AG10803 (cell line): ENCODE measurements around the gene RBMS3.

Source experiments
- DNase-seq: peaks from one replicate; pipeline ENCODE4 v3.0.0; 2010; ENCODE audit warnings: low read depth
- H3K4me3 ChIP-seq: 2 replicates; pipeline ENCODE4 v1.5.1; 2011; ENCODE audit warnings: mild to moderate bottlenecking, low read length, control low read depth
- CTCF ChIP-seq: conservative IDR thresholded peaks from 2 replicates; pipeline ENCODE4 v1.5.1; 2011; ENCODE audit warnings: mild to moderate bottlenecking, low read length, control low read depth, inconsistent platforms

RBMS3 gene

DNA sequence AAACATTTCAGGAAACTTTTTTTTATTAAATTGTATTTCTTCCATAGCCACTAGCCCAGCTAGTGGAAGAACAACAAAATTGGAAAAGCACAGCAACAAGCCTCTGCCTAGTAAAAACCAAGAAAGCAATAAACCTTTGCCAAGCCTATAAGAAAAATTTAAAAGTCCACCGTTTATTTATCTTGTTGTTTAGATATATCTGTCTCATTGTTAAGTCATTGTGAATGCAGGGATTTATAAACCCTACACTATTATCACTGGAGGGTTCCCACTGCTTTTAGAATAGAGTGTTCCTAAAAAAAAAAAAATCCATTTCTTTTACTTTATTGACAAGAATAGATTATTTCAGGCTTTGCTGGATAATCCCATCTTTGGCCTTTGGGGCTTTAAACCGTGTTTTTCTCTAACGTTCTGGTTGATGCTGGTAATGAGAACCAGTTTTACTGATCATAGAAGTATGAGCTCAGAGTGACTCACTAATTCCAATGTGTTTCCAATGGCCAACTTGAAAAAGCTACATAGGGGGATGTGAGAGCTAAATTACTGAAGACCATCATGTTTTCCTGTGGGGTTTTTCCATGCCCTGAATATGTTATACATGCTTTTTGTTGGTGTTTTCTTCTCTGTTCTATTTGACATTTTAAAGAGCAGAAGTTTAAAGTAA lies 634.1 kb downstream of the RBMS3 start:
- TF ChIP-seq CTCF: no peak
- peak; percentile 67 for DNase-seq
- no peak overlapping the region for H3K4me3 ChIP-seq

- peak; percentile 15 for DNase-seq
- H3K4me3 ChIP-seq: no peak overlapping the region
- TF ChIP-seq CTCF: no peak
These were observed 638.7 kb downstream of the RBMS3 start for GRCh38 chr3:29919571-29919970.

DNA sequence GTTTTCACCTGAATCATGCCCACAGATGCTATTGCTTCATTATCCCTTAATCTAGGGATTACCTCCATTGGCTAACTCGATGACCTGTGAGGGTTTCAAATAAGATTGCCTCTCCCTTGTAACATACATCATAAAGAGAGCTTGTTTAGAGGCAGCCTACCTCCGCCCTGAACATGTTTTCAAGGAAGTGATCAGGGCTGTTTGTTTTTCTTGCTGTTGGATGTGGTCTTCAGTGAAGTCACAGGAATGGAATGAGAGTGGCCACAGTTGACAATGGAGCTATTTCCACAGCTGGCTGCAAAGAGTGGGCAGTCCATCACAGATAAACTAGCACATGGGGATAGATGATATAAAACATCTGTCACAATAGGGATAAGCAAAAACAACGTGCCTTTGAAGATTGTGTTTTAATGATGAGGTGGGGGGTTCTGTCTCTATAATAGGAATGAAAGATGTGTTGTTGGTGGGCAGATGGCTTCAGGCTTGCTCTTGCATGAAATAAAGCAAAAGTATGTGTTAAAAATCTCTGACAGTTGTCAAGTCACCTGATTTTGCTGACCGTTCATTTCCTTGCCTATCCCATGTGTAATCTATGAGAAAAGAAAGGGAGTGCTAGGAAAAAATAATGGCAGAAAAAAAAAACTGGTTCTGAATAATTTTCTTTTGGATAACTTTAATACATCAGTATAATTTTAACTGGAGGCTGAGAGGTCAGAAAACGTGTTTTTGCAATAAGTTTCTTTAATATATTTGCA lies 642.3 kb downstream of the RBMS3 start:
- no peak for TF ChIP-seq CTCF
- DNase-seq: peak; percentile 91
- no peak overlapping the region for H3K4me3 ChIP-seq

DNA sequence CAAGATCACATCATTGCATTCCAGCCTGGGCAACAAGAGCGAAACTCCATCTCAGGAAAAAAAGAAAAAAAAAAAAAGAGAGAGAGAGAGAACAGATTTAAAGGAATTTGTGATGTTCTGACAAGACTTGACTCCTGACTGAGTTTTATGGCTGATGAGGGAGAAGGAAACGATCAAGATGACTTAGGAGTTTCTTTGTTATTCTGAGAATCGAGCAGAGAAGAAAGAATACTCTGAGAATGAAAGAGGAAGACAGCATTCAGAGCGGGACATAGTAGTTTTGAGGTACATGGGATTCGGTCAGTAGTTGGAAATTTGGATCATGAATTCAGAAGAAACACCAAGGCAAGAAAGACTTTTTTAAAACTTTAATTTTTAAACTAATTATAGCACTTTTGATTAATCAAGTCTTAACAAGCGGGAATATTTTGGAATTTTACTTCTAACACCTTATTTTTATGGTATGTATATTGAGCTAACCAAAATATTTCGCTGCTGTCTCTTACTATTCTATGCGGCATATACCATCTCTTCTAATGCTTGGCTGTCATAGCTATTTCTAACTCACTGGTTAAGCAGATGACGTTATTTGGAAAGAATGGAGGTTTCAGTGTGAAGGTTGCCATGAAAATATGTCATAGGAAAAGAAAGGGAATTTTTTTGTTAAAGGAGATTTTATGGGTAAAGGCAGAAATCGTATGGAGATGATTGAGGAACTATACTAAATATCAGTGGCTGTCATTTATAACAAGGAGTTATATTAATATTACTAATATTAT lies 644.1 kb downstream of the RBMS3 start:
- H3K4me3 ChIP-seq: no peak overlapping the region
- TF ChIP-seq CTCF: no peak
- DNase-seq: no peak

GRCh38 chr3:29926378-29926777 lies 645.5 kb downstream of the RBMS3 start:
- H3K4me3 ChIP-seq: no peak overlapping the region
- no peak for DNase-seq
- no peak for TF ChIP-seq CTCF

DNA sequence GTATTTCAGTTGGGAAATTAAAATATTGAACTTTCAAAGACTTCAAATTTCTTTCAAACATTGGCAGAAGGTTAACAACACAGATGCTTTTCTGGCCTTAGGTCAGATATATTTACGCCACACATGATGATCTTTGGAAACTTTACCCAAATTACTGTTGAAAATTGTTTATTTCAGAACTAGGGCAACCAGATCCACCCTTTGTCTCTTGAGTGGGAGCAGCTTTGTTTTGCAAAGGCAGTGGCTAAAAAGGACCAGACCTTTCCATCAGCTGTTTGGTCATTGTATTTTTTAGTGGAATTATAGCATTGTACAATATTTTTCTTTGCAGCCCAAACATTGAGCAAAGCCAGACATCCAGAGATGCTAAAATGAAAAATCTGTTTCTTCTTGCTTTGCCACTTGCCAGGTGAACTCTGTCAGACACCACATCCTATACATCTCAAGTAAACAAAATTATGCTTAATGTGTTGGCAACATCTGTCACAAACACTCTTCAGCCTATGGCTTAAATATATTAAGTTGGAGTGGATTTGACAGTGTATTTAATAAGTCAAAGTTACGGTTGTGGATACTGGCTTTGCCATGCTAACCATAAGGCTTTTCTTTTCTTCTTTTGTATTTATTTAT lies 651.9 kb downstream of the RBMS3 start:
- peak; percentile 1 for DNase-seq

More for the DNA sequence above, 651.9 kb downstream of the RBMS3 start:
- H3K4me3 ChIP-seq: no peak overlapping the region
- TF ChIP-seq CTCF: no peak
